ENCODE measurements around the gene PHGDH.

Gene PHGDH

DNA sequence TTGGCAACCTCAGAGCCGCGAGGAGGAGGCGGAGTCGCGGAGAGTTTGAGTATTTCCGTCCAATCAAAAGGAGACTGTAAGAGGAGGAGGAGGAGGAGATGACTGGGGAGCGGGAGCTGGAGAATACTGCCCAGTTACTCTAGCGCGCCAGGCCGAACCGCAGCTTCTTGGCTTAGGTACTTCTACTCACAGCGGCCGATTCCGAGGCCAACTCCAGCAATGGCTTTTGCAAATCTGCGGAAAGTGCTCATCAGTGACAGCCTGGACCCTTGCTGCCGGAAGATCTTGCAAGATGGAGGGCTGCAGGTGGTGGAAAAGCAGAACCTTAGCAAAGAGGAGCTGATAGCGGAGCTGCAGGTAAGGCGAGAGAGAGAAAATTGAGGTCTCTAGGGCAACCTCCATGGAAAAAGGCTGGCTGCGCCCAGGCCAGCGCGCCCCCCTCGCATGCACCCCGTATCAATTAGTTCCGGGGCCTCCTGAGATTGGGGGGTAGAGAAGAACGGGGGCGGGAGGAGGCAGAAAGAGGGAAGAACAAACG, at the start of gene PHGDH:
PHGDH (plus strand) TSS at position 131 of the 538 bp plus-strand sequence; CDS start at position 220, 89 bp downstream.
- in situ Hi-C loops (cut with HindIII; ENCODE audit: low sequenced_read_pairs) = no loop called here

DNA sequence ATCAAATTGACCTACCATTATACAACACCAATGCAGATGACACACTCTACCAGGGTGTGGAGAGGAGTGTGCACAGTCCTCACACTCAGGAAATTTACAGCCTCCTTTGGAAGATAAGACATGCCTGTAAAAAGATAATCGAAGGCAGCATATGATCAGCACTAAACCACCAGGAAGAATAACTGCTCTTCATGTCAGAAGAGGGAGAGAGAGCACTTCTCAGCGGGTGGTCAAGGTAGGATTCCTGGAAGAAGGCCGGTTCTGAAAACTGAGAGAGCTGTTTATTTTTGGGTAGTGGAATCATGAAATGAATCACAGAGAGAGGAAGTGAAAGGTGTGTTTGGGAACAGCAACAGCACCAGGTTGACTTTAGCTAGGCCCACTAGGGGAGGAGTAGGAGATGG, 49.7 kb upstream of the PHGDH start:
- in situ Hi-C loops (cut with HindIII; ENCODE audit: low sequenced_read_pairs) = no loop called here

DNA sequence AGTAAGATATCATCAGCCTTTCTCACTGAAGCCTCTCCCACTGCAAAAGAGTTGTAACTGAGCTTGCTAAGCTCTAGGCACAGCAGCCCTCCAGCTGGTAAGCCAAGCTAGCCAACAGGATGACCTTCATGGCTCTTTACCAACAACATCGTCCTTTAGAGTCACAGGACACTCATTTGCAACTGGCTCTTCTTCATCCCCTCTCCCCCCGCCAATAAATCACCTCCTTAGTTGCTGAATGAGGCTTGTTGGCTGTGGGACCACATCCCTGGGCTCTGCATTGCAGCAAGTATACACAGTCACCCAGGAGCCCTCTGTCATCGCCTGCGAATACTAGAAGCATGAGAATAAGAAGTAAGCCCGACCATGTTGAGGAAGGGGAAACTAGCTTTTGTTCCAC, 47.7 kb upstream of the PHGDH start:
- in situ Hi-C loops (cut with HindIII; ENCODE audit: low sequenced_read_pairs) = no loop called here

DNA sequence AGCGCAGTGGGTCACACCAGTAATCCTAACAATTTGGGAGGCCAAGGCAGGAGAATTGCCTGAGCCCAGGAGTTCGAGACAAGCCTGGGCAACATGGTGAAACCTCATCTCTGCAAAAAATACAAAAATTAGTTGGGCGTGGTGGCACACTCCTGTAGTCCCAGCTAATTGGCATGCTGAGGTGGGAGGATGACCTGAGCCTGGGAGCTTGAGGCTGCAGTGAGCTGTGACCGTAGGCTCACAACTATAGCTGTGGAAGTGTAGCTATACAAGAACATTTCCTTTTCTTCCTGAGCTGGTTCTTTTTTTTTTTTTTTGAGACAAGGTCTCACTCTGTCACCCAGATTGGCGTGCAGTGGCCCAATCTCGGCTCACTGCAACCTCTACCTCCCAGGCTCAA, 44.6 kb upstream of the PHGDH start:
- in situ Hi-C loops (cut with HindIII; ENCODE audit: low sequenced_read_pairs) = no loop called here

DNA sequence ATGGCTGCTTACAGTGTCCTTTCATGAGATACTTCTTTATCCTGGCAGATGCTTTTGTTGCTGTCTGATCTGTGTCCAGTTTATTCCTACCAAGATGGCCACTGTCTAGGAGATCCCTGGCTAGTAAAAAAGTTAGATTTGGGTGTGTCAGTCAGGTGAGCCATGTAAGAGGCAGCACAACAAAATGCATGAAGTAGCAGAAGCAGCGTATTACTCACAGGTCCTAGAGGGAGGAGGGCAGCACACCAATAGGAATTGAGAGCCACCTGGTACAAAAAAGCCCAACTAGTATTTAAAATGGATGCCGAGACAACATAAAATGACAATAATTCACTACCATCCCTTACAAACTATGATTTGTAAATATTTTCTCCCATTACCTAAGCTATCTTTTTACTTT, 40.8 kb upstream of the PHGDH start:
- in situ Hi-C loops (cut with HindIII; ENCODE audit: low sequenced_read_pairs) = loop anchor here (5.0 to 10.0 kb wide), 3 partner anchors 36 to 396 kb away; no protein-coding TSS in a partner anchor

DNA sequence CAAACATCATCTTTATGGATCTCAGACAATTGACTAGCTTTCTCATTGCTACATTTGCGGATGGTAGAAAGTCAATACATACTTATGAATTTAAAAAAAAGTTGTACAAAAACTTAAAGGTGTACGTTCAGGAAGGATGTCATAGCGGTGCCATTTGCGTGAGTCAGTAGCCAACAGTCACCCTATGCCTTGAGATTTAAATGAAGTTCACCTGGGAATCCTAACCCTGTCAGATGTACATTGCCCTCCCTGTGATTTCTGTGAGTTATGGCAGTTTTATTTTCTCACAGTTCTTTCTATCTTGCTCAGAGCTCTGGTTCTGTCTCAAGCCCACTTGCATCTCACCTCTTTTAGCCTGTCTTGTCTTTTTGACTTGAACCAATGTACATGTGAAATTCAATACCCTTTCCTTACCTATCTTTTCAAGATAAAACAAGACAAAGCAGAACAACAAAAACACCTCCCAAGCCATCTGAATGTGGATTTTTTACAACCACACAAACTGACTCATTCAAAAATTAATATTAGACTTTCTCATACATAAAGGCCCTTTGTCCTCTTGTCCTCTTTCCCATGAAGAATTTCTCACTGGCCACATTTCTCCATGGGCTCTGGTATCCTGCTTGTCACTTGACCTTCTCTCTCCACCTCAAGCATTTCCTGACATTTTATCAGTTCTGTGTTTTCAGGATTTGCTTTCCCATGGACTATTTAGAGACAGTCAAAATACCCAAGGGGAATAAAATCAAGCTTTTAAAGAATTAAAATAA, 38.4 kb upstream of the PHGDH start:
- in situ Hi-C loops (cut with HindIII; ENCODE audit: low sequenced_read_pairs) = loop anchor here (5.0 to 10.0 kb wide), 3 partner anchors 34 to 399 kb away; no protein-coding TSS in a partner anchor

DNA sequence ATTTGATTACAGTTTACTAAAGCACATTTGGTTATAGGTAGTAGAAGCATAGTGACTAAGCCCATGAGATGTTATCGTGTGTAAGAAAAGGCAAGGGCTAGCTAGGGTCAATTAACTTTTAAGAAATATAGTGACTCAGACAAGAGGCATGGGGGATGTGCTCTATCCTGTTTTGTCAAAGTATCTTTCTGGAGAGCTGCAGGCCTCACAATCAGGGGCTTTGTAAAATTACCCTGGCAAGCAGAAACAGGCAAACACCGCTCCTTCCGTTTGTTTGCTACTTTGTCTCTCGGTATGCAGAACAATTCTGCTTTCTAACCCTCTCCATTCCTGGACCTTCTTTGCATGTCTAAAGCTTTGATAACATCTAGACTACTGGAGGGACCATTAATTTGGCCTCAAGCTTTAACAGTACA, 37.6 kb upstream of the PHGDH start:
- in situ Hi-C loops (cut with HindIII; ENCODE audit: low sequenced_read_pairs) = loop anchor here (5.0 to 10.0 kb wide), 3 partner anchors 33 to 399 kb away; no protein-coding TSS in a partner anchor

DNA sequence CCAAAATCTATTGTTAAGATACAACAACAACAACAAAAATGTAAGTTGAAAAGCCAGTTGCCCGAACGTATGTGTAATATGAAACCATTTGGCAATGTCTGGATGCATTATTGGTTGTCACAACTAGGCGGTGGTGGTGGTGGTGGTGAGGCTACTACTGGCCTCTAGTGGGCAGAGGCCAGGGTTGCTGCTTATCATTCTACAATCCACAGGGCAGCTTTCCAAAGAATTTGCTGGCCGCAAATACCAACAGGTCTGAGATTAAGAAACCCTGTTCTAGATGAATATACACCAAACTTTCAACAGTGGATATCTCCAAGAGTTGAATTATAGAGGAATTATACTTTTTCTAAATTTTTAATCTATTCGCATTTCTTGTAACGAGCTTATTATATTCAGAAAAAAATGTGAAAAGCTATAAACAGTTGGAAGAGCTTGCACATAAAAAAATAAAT, 36.9 kb upstream of the PHGDH start:
- in situ Hi-C loops (cut with HindIII; ENCODE audit: low sequenced_read_pairs) = loop anchor here (5.0 to 10.0 kb wide), 3 partner anchors 32 to 400 kb away; no protein-coding TSS in a partner anchor

DNA sequence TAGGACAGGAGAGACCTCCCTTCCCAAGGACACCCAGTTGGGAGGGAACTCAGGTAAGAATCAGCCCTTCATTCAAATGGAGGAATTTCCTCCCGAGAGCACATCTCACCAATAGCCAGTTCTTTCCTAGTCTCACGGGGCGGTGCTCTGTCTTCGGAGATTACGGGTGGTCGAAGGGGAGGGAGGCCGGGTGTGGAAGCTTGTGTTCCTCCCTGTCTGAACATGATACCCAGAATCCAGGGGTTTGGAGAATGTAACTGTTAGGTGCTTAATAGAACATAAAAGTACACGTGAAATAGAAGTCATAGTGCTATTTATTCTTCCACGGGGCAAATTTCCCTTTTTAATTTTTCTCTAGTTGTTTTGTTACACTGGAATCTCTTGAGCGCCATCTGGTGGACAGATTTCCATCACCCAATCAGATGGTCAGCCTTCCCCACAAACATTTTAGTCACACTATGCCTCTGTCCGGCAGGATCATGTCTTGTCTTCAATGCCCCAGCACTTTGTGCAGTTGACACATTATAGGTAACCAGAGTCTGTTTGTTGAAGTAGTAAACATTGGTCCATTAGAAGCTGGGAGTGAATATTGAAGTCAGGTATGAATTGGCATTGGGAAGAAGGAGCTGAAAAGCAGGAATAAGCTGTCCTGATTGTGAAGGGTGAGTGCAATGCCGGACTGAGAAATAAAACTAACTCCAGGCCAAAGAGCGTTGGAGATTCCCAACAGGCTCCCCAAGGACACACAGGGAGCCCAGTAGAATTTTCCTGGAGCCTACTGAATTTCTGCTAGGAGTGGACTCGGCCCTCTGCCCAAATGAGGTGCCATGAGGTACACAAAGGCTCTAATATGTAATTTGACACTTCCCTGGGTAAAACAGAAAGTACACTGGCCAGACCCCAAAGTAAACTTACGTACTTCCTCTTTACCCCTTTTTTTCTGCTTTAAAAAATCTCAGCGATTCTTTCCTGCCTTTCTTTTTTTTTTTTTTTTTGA, 36.1 kb upstream of the PHGDH start:
- in situ Hi-C loops (cut with HindIII; ENCODE audit: low sequenced_read_pairs) = loop anchor here (10.0 kb wide), 2 partner anchors 101 to 401 kb away; no protein-coding TSS in a partner anchor

DNA sequence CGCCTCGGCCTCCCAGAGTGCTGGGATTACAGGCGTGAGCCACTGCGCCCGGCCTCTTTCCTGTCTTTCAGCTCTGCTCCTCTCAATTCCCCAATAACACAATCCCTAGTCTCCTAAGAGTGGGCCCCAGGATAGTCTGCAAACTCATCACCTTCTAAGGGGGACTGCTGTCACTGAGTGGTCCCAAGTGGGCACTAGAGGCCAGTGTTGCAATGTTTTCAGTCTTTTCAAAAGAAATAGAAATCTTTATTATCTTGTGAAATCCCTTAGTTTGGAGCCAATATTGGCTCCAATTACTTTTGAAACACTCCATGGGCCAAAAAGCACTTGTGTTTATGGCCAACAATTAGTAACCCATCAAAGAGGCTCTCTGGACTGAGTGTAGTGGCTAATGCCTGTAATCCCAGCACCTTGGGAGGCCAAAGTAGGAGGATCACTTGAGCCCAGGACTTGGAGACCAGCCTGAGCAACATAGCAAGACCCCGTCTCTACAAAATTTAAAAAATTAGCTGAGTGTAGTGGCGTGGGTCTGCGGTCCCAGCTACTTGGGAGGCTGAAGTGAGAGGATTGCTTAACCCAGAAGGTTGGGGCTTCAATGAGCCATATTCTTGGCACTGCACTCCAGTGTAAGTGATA, 35.0 kb upstream of the PHGDH start:
- in situ Hi-C loops (cut with HindIII; ENCODE audit: low sequenced_read_pairs) = loop anchor here (10.0 kb wide), 2 partner anchors 102 to 402 kb away; no protein-coding TSS in a partner anchor

DNA sequence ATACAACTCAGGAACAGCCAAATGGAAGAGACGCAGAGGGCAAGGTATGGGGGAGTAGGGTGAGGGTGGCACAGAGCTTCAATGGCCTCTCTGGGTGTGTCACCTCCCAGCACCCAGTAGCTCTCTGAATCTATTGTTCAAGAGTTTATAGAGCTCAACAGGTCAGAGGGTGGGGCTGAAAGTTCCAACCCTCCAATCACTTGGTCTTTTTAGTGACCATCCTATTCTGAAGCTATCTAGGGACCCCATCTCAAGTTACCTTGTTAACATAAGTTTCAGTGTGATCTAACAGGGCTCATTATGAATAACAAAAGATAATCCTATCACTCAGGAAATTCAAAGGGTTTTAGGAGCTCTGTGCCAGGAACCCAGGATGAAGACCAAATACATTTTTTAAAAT, 32.5 kb upstream of the PHGDH start:
- in situ Hi-C loops (cut with HindIII; ENCODE audit: low sequenced_read_pairs) = loop anchor here (10.0 kb wide), 2 partner anchors 104 to 404 kb away; no protein-coding TSS in a partner anchor

DNA sequence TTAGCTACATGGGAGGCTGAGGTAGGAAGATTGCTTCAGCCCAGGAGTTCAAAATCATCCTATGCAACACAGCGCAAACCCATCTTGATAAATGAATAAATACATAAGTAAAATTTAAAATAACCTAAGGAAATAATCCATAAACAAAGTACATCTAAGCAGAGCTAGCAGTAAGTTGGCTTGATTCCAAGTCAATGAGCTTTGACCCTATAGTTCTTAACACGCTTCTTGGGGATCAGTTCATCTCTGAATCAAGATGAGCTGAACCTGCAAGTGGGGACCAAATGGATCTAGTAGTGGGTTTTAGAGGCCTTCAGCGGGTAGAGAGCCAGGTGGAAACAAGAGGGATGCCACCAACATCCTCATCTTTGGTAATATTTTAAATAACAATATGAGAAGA, 31.5 kb upstream of the PHGDH start:
- in situ Hi-C loops (cut with HindIII; ENCODE audit: low sequenced_read_pairs) = no loop called here

DNA sequence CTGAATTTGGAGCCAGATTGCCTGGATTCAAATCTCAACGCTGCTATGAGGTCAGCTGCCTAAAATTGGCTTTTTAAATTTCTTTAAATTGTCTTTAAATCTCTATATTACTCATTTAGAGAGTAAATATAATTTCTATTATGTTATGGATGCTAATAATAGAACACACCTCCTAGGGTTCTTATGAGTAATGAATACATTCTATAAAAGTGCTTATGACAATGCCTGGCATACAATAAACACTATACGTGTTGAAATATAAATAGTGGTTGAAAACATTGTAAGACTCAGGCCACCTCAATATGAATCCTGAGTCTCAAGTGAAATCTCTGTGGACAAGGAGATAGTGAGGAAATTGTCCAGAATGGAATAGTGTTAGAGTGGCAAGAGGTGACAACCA, 31.0 kb upstream of the PHGDH start:
- in situ Hi-C loops (cut with HindIII; ENCODE audit: low sequenced_read_pairs) = no loop called here

DNA sequence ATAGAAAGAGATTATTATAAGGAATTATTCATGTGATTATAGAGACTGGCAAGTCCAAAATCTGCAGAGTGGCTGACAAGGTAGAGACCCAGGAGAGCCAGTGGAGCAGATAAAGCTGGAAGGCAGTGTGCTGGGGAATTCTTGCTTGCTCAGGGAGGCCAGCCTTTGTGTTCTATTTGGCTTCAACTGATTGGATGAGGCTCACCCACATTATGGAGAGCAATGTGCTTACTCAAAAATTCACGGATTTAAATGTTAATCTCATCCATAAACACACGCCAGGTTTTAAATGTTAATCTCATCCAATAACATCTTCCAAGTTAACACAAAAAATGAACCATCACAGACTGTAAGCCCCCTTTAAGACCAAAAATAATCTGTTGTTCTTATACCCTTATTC, 30.2 kb upstream of the PHGDH start:
- in situ Hi-C loops (cut with HindIII; ENCODE audit: low sequenced_read_pairs) = no loop called here

DNA sequence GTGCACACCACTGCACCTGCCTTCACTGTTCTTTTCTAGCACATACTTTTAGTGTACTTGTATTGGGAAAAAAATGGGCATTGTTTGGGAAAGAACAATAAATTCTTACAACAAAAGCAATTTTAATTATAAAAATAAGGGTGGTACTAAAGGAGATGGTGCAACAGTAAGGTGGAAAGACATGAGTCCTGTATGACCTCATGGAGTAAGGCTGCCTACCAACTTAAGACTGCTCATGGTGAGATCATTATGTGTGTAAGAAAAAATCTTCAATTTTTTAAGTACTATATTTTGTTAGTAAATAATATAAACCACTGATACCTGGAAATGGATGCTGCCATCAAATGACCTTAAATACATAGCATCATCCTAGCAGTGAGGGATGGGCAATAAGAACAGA, 29.6 kb upstream of the PHGDH start:
- in situ Hi-C loops (cut with HindIII; ENCODE audit: low sequenced_read_pairs) = no loop called here

DNA sequence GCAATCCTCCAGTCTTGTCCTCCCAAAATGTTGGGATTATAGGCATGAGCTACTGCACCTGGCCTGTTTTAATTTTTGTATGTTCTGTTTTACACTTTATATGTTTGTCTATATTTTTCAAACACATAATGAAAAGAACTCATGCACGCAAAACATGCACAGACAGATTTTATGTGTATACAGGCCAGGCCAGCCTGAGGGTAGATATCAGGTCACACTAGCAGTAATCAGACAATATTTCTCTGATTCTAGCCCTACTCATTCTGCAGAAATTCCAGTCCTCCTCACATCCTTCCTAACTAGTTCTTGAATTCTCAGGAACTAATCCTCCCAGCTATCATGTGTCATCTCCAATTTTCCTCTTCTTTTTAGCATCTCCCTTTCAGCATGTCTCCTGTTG, 27.8 kb upstream of the PHGDH start:
- in situ Hi-C loops (cut with HindIII; ENCODE audit: low sequenced_read_pairs) = no loop called here

DNA sequence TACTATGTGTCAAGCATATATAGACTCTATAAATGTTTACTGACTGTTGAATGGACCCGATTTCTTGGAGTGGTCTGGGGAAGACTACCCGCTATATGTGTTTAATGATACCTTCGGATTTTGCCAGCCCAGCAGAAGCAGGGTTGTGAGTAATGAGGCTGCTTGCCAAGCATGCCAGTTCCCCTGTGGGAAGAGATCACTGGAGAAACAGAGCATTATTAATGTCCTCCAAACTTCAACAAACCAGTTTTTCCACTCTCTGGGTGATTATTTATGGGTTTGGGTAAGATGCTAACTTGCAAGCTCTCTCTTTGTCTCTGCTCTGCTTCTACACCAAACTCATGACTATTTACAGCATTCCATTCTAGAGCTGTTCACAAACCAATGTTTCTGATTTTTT, 25.1 kb upstream of the PHGDH start:
- in situ Hi-C loops (cut with HindIII; ENCODE audit: low sequenced_read_pairs) = no loop called here

DNA sequence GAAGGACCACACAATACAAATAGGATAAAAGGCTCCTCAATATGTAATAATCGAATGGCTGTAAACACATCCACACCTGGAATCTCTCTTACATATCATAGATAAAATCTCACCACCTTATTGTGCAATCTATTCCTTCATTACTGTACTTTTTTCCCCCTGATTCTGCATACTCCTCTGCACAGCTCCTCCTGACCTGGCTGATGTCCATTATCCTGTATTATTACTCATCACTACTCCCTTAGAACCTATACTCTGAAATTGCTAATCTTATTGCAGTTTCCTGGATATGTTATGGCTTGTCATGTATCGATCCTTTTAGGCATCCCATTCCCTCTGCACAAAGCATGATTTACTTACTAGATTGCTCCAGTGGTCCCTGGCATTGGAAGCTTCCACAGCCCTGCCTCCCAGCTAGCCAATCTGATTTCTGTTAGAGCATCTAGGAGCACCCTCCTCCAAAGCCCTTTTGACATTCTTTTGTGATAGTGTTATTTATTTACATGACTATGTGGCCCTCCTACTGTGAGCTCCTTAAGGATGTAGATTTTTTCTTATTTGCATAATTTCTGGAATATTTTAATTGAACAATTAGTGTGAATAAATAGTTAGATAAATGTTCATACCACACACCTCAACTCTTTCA, 24.2 kb upstream of the PHGDH start:
- in situ Hi-C loops (cut with HindIII; ENCODE audit: low sequenced_read_pairs) = no loop called here

DNA sequence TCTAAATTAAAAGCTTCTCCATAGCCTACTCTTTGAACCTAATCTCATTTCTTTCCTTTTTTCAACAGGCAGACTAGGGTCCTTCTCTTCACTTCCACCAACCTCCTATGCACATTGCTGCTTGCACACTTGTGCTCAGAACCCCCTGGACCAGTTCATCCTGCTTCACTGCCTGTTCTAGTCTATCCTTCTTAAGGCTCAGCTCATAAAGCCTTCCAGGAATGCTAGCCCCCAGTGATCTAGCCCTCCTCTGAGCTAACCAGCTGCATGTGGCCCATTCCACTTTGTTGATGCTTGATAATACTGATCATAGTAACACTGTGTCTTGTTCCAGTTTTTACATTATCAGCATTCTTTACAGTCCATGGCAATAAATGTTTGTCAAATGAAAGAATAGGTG, 22.9 kb upstream of the PHGDH start:
- in situ Hi-C loops (cut with HindIII; ENCODE audit: low sequenced_read_pairs) = no loop called here

DNA sequence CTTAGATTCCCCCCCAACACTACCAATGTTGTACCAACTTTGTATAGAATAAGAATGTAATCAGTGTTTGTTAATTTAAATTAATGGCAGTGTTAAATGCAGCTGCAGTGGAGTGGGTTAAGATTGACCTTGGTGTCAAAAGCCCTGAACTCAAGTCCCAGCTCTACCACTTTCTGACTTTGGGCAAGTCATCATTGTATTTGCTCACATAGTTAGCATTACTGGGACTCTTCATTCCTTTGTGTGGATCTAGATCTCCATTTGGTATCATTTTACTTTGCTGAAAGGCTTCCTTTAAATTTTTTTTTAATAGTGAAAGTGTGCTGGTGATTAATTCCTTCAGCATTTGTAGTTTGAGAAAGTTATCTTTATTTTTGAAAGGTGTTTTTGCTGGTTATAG, 22.2 kb upstream of the PHGDH start:
- in situ Hi-C loops (cut with HindIII; ENCODE audit: low sequenced_read_pairs) = no loop called here
